ENCODE measurements around the gene PHETA1.

The PHETA1 gene

GRCh38 chr12:111393700-111394300 is 24.9 kb upstream of the PHETA1 start:
- Histone ChIP-seq H3K27ac (ENCODE audit: poor library complexity, severe bottlenecking) (no peak overlapping the region), H3K4me1 (ENCODE audit: insufficient read depth, poor library complexity, severe bottlenecking) (peaks cover 7% of the 10 kb centered on the region), H3K9me3 (ENCODE audit: severe bottlenecking) (no peaks in the 10 kb centered on the region), H3K36me3 (ENCODE audit: low read depth) (no peaks in the 10 kb centered on the region), H3K4me3 (ENCODE audit: severe bottlenecking) (no peak overlapping the region), H3K27me3 (ENCODE audit: insufficient read depth, poor library complexity, severe bottlenecking) (no peaks in the 10 kb centered on the region)
- no peak for TF ChIP-seq CTCF (IDR thresholded peaks at IDR 0.05; ENCODE audit: poor library complexity, severe bottlenecking)
- ATAC-seq (ENCODE audit: low read depth) (peak; percentile 73), DNase-seq (ENCODE audit: low spot score) (no peak)

- H3K27me3 ChIP-seq (ENCODE audit: insufficient read depth, poor library complexity, severe bottlenecking), result no peaks in the 10 kb centered on the region
- H3K9me3 ChIP-seq (ENCODE audit: severe bottlenecking), result no peaks in the 10 kb centered on the region
- no peaks in the 10 kb centered on the region for H3K4me1 ChIP-seq (ENCODE audit: insufficient read depth, poor library complexity, severe bottlenecking)
- H3K27ac ChIP-seq (ENCODE audit: poor library complexity, severe bottlenecking), result no peak overlapping the region
- H3K4me3 ChIP-seq (ENCODE audit: severe bottlenecking), result no peak overlapping the region
- ATAC-seq (ENCODE audit: low read depth) (no peak), DNase-seq (ENCODE audit: low spot score) (no peak)
- no peaks in the 10 kb centered on the region for H3K36me3 ChIP-seq (ENCODE audit: low read depth)
- TF ChIP-seq CTCF (IDR thresholded peaks at IDR 0.05; ENCODE audit: poor library complexity, severe bottlenecking), result no peak
Measured at GRCh38 chr12:111390910-111391309, 22.0 kb upstream of the PHETA1 start.

- TF ChIP-seq CTCF (IDR thresholded peaks at IDR 0.05; ENCODE audit: poor library complexity, severe bottlenecking), result no peak
- ATAC-seq (ENCODE audit: low read depth) (0 out of 3 replicates have a peak, but pooled peaks have one; percentile 44), DNase-seq (ENCODE audit: low spot score) (no peak)
- Histone ChIP-seq H3K4me1 (ENCODE audit: insufficient read depth, poor library complexity, severe bottlenecking) (no peaks in the 10 kb centered on the region), H3K27ac (ENCODE audit: poor library complexity, severe bottlenecking) (no peak overlapping the region), H3K36me3 (ENCODE audit: low read depth) (no peaks in the 10 kb centered on the region), H3K4me3 (ENCODE audit: severe bottlenecking) (no peak overlapping the region), H3K9me3 (ENCODE audit: severe bottlenecking) (no peaks in the 10 kb centered on the region), H3K27me3 (ENCODE audit: insufficient read depth, poor library complexity, severe bottlenecking) (no peaks in the 10 kb centered on the region)
Measured at GRCh38 chr12:111389635-111390034, 20.7 kb upstream of the PHETA1 start.

GRCh38 chr12:111387747-111388323 is 18.9 kb upstream of the PHETA1 start:
- H3K27ac ChIP-seq (ENCODE audit: poor library complexity, severe bottlenecking), result no peak overlapping the region
- no peaks in the 10 kb centered on the region for H3K27me3 ChIP-seq (ENCODE audit: insufficient read depth, poor library complexity, severe bottlenecking)
- ATAC-seq (ENCODE audit: low read depth) (no peak), DNase-seq (ENCODE audit: low spot score) (no peak)
- H3K4me1 ChIP-seq (ENCODE audit: insufficient read depth, poor library complexity, severe bottlenecking), result no peaks in the 10 kb centered on the region
- H3K9me3 ChIP-seq (ENCODE audit: severe bottlenecking), result no peaks in the 10 kb centered on the region
- H3K36me3 ChIP-seq (ENCODE audit: low read depth), result no peaks in the 10 kb centered on the region
- no peak for TF ChIP-seq CTCF (IDR thresholded peaks at IDR 0.05; ENCODE audit: poor library complexity, severe bottlenecking)
- no peak overlapping the region for H3K4me3 ChIP-seq (ENCODE audit: severe bottlenecking)

- H3K27ac ChIP-seq (ENCODE audit: poor library complexity, severe bottlenecking), result no peak overlapping the region
- no peaks in the 10 kb centered on the region for H3K9me3 ChIP-seq (ENCODE audit: severe bottlenecking)
- H3K36me3 ChIP-seq (ENCODE audit: low read depth), result no peaks in the 10 kb centered on the region
- H3K4me3 ChIP-seq (ENCODE audit: severe bottlenecking), result no peak overlapping the region
- H3K27me3 ChIP-seq (ENCODE audit: insufficient read depth, poor library complexity, severe bottlenecking), result no peaks in the 10 kb centered on the region
- no peak for TF ChIP-seq CTCF (IDR thresholded peaks at IDR 0.05; ENCODE audit: poor library complexity, severe bottlenecking)
- no peak for DNase-seq (ENCODE audit: low spot score)
- ATAC-seq (ENCODE audit: low read depth), result no peak
- H3K4me1 ChIP-seq (ENCODE audit: insufficient read depth, poor library complexity, severe bottlenecking), result no peaks in the 10 kb centered on the region
Measured at GRCh38 chr12:111386885-111387284, 18.0 kb upstream of the PHETA1 start.

Measured in RWPE2 (cell line).